DMS53 treated with DMSO at 0.1 percent for 48 hours (cell line): ENCODE data around the gene ESRRB.
"Not testable (repeated sequence)": the region's sequence is repeated elsewhere in the genome, so short reads cannot be mapped to it uniquely, and the experiment has no call there.

ENCODE experiments used
- DNase-seq: peaks from one replicate; lab custom pipeline; 2025; ENCODE audit not compliant: unreplicated experiment; lab: John Stamatoyannopoulos, UW

ESRRB gene

GRCh38 chr14:76495983-76496382, 120.0 kb downstream of the ESRRB start:
- DNase-seq, result no peak

GRCh38 chr14:76496595-76496994, 120.7 kb downstream of the ESRRB start:
- DNase-seq, result no peak

- no peak for DNase-seq
These were observed 121.9 kb downstream of the ESRRB start for GRCh38 chr14:76497550-76498462.

GRCh38 chr14:76498463-76498935, 122.6 kb downstream of the ESRRB start:
- no peak for DNase-seq

GRCh38 chr14:76498976-76499375, 123.0 kb downstream of the ESRRB start:
- DNase-seq, result no peak

GRCh38 chr14:76499399-76499798, 123.5 kb downstream of the ESRRB start:
- DNase-seq, result no peak

- no peak for DNase-seq
These were observed 124.1 kb downstream of the ESRRB start for GRCh38 chr14:76500011-76500410.

GRCh38 chr14:76500480-76500879, 124.5 kb downstream of the ESRRB start:
- no peak for DNase-seq

- DNase-seq, result no peak
These were observed 125.3 kb downstream of the ESRRB start for GRCh38 chr14:76501156-76501720.

GRCh38 chr14:76502219-76502618, 126.3 kb downstream of the ESRRB start:
- DNase-seq, result no peak

GRCh38 chr14:76502638-76503037, 126.7 kb downstream of the ESRRB start:
- no peak for DNase-seq

GRCh38 chr14:76509311-76509710, 133.4 kb downstream of the ESRRB start:
- no peak for DNase-seq

GRCh38 chr14:76510181-76510580, 134.2 kb downstream of the ESRRB start:
- no peak for DNase-seq

- no peak for DNase-seq
These were observed 138.5 kb downstream of the ESRRB start for GRCh38 chr14:76514213-76514998.

- no peak for DNase-seq
These were observed 140.9 kb downstream of the ESRRB start for GRCh38 chr14:76516884-76517283.

GRCh38 chr14:76518366-76518765, 142.4 kb downstream of the ESRRB start:
- no peak for DNase-seq

- DNase-seq, result no peak
These were observed 149.3 kb downstream of the ESRRB start for GRCh38 chr14:76525106-76525821.

- DNase-seq, result no peak
These were observed 155.1 kb downstream of the ESRRB start for GRCh38 chr14:76531085-76531484.

- DNase-seq, result no peak
These were observed 155.9 kb downstream of the ESRRB start for GRCh38 chr14:76531821-76532318.

GRCh38 chr14:76536636-76537035, 160.7 kb downstream of the ESRRB start:
- DNase-seq, result not testable (repeated sequence)
